ENCODE data around the gene ADCYAP1R1.
"Not testable (repeated sequence)": the region's sequence is repeated elsewhere in the genome, so short reads cannot be mapped to it uniquely, and the experiment has no call there.

ADCYAP1R1 gene

DNA sequence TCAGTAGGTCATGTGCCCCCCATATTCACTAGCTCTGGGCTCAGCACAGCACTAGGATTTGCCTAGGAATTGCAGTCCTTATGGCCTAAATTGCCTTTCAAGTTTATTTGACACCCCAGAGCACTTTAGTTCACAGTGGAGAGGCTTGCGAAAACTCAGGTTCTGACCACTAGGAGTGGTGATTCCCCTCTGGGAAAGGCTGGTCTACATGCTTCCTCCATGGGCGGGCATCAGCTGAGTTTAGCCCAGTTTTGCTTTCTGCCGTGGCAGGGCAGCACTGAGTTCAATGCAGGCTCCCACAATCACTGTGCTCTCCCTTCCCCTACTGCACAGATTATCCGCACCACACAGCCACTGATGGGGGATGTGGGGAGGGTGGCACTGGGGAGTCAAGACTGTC, 94.4 kb downstream of the ADCYAP1R1 start:
- H3K36me3 ChIP-seq (ENCODE audit: insufficient read depth), result no peaks in the 10 kb centered on the region
- no peaks in the 10 kb centered on the region for H4K20me1 ChIP-seq (ENCODE audit: insufficient read depth)
- H2AFZ ChIP-seq (ENCODE audit: low read depth), result no peak overlapping the region
- H3K27me3 ChIP-seq (ENCODE audit: insufficient read depth, low read depth), result no peaks in the 10 kb centered on the region
- no peaks in the 10 kb centered on the region for H3K79me2 ChIP-seq (ENCODE audit: insufficient read depth, low read depth)
- no peak overlapping the region for H3K27ac ChIP-seq
- TF ChIP-seq, protein P1, sequence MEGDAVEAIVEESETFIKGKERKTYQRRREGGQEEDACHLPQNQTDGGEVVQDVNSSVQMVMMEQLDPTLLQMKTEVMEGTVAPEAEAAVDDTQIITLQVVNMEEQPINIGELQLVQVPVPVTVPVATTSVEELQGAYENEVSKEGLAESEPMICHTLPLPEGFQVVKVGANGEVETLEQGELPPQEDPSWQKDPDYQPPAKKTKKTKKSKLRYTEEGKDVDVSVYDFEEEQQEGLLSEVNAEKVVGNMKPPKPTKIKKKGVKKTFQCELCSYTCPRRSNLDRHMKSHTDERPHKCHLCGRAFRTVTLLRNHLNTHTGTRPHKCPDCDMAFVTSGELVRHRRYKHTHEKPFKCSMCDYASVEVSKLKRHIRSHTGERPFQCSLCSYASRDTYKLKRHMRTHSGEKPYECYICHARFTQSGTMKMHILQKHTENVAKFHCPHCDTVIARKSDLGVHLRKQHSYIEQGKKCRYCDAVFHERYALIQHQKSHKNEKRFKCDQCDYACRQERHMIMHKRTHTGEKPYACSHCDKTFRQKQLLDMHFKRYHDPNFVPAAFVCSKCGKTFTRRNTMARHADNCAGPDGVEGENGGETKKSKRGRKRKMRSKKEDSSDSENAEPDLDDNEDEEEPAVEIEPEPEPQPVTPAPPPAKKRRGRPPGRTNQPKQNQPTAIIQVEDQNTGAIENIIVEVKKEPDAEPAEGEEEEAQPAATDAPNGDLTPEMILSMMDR (conservative IDR thresholded peaks at IDR 0.05; ENCODE audit: low read depth, low read length), result no peak
- H3K4me1 ChIP-seq (ENCODE audit: low read depth, poor library complexity, severe bottlenecking), result no peaks in the 10 kb centered on the region
- H3K4me2 ChIP-seq, result no peak overlapping the region
- H3K9ac ChIP-seq, result no peak overlapping the region
- no peak overlapping the region for H3K4me3 ChIP-seq (IDR thresholded peaks at IDR 0.05; ENCODE audit: insufficient read depth, low read depth, low read length)

GRCh38 chr7:31151849-31152248, 99.7 kb downstream of the ADCYAP1R1 start:
- TF ChIP-seq, protein P1 (conservative IDR thresholded peaks at IDR 0.05; ENCODE audit: low read depth, low read length), result no peak
- H3K36me3 ChIP-seq (ENCODE audit: insufficient read depth), result no peaks in the 10 kb centered on the region
- H3K9ac ChIP-seq, result no peak overlapping the region

DNA sequence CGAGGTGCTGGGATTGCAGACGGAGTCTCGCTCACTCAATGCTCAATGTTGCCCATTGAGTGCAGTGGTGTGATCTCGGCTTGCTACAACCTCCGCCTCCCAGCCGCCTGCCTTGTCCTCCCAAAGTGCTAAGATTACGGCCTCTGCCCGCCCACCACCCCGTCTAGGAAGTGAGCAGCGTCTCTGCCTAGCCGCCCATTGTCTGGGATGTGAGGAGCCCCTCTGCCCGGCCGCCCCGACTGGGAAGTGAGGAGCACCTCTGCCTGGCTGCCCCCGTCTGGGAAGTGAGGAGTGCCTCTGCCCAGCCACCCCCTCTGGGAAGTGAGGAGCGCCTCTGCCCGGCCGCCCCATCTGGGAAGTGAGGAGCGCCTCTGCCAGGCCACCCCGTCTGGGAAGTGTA, 101.2 kb downstream of the ADCYAP1R1 start:
- not testable (repeated sequence) for H4K20me1 ChIP-seq (ENCODE audit: insufficient read depth); H3K27ac ChIP-seq; H3K4me2 ChIP-seq; H3K36me3 ChIP-seq (ENCODE audit: insufficient read depth); H3K4me1 ChIP-seq (ENCODE audit: low read depth, poor library complexity, severe bottlenecking); H3K4me3 ChIP-seq (IDR thresholded peaks at IDR 0.05; ENCODE audit: insufficient read depth, low read depth, low read length); H3K79me2 ChIP-seq (ENCODE audit: insufficient read depth, low read depth); H3K27me3 ChIP-seq (ENCODE audit: insufficient read depth, low read depth); H2AFZ ChIP-seq (ENCODE audit: low read depth); H3K9ac ChIP-seq

More at GRCh38 chr7:31151849-31152248, 99.7 kb downstream of the ADCYAP1R1 start:
- Histone ChIP-seq H2AFZ (ENCODE audit: low read depth) (no peak overlapping the region), H3K79me2 (ENCODE audit: insufficient read depth, low read depth) (no peaks in the 10 kb centered on the region), H3K4me2 (no peak overlapping the region), H3K27ac (no peak overlapping the region), H4K20me1 (ENCODE audit: insufficient read depth) (no peaks in the 10 kb centered on the region), H3K27me3 (ENCODE audit: insufficient read depth, low read depth) (no peaks in the 10 kb centered on the region), H3K4me1 (ENCODE audit: low read depth, poor library complexity, severe bottlenecking) (no peaks in the 10 kb centered on the region), H3K4me3 (IDR thresholded peaks at IDR 0.05; ENCODE audit: insufficient read depth, low read depth, low read length) (no peak overlapping the region)

GRCh38 chr7:31160941-31161340, 108.8 kb downstream of the ADCYAP1R1 start:
- Histone ChIP-seq H3K4me2 (no peak overlapping the region), H3K27ac (no peak overlapping the region), H3K9ac (no peak overlapping the region), H3K4me3 (IDR thresholded peaks at IDR 0.05; ENCODE audit: insufficient read depth, low read depth, low read length) (no peak overlapping the region), H3K4me1 (ENCODE audit: low read depth, poor library complexity, severe bottlenecking) (no peaks in the 10 kb centered on the region), H3K36me3 (ENCODE audit: insufficient read depth) (no peaks in the 10 kb centered on the region), H3K27me3 (ENCODE audit: insufficient read depth, low read depth) (no peaks in the 10 kb centered on the region), H3K79me2 (ENCODE audit: insufficient read depth, low read depth) (no peaks in the 10 kb centered on the region), H2AFZ (ENCODE audit: low read depth) (no peak overlapping the region), H4K20me1 (ENCODE audit: insufficient read depth) (no peaks in the 10 kb centered on the region)
- TF ChIP-seq, protein P1 (conservative IDR thresholded peaks at IDR 0.05; ENCODE audit: low read depth, low read length), result no peak
